Measurements from ENCODE around the gene WDR90.

Gene WDR90

DNA sequence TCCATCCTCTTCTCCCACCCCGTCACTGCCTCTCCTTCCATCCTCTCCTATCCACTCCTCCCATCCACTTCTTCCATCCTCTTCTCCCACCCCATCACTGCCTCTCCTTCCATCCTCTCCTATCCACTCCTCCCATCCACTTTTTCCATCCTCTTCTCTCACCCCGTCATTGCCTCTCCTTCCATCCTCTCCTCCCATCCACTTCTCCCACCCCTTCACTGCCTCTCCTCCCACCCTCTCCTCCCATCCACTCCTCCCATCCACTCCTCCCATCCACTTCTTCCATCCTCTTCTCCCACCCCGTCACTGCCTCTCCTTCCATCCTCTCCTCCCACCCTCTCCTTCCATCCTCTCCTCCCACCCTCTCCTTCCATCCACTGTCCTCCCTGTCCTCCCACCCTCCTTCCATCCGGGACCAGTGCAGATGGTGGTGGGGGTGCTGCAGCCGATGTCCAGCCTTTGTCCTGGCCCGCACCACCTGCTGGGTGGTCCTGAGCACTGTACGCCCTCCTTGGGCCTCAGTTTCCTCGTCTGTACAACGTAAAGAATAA is 17.3 kb upstream of the WDR90 start:
- 100% methylated on average over 2 of the region's 9 CpGs; no CpG with 5 or more reads in 1 of the 2 donors for WGBS, 2 donors (ENCODE audit: extremely low coverage in 2 of 2, insufficient read length in 2 of 2, insufficient replicate concordance in 1 of 2)

DNA sequence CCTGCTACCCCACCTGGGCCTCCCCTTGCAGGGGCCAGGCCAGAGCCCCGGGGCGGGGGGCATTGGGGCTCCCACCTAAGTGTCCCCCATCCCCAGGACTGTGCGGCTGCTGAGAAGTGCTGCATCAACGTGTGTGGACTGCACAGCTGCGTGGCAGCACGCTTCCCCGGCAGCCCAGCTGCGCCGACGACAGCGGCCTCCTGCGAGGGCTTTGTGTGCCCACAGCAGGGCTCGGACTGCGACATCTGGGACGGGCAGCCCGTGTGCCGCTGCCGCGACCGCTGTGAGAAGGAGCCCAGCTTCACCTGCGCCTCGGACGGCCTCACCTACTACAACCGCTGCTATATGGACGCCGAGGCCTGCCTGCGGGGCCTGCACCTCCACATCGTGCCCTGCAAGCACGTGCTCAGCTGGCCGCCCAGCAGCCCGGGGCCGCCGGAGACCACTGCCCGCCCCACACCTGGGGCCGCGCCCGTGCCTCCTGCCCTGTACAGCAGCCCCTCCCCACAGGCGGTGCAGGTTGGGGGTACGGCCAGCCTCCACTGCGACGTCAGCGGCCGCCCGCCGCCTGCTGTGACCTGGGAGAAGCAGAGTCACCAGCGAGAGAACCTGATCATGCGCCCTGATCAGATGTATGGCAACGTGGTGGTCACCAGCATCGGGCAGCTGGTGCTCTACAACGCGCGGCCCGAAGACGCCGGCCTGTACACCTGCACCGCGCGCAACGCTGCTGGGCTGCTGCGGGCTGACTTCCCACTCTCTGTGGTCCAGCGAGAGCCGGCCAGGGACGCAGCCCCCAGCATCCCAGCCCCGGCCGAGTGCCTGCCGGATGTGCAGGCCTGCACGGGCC is 16.5 kb upstream of the WDR90 start:
- Histone ChIP-seq H3K4me2 (ENCODE audit: insufficient read depth, low read length, poor library complexity, severe bottlenecking) (no peak overlapping the region), H3K4ac (ENCODE audit: low read length) (peak overlapping the region; percentile 53), H4K91ac (ENCODE audit: low read depth, low read length, poor library complexity) (peak overlapping the region; percentile 53), H3K27ac (replicated peaks; ENCODE audit: low read length) (no peak overlapping the region), H4K8ac (ENCODE audit: low read depth, low read length) (peak overlapping the region; percentile 65), H3K23ac (ENCODE audit: low read depth, low read length, poor library complexity) (peak overlapping the region; percentile 65), H2BK12ac (ENCODE audit: low read length) (peak overlapping the region; percentile 73), H2AFZ (ENCODE audit: low read length) (no peak overlapping the region), H2BK120ac (ENCODE audit: low read depth, low read length) (peak overlapping the region; percentile 72), H3K4me3 (ENCODE audit: low read length in 2 of 2) (no peak overlapping the region), H3K27me3 (ENCODE audit: control insufficient read depth in 3 of 3, insufficient read depth in 3 of 3, low read depth in 1 of 3, low read length in 3 of 3) (peaks cover 0 to 1% (median 0%) of the 10 kb centered on the region in 3 experiments), H3K4me1 (ENCODE audit: control insufficient read depth in 2 of 2, insufficient read depth in 1 of 2, low read depth in 1 of 2, low read length in 2 of 2) (peaks cover 31 to 40% of the 10 kb centered on the region in 2 donors), H3K14ac (ENCODE audit: low read length) (peak overlapping the region; percentile 38), H2BK15ac (ENCODE audit: low read length) (peak overlapping the region; percentile 81), H2AK5ac (ENCODE audit: low read depth, low read length) (peak overlapping the region; percentile 94), H2BK5ac (ENCODE audit: low read length) (no peak overlapping the region), H3K18ac (ENCODE audit: low read length) (peak overlapping the region; percentile 89), H3K36me3 (replicated peaks in 1 of 2; ENCODE audit: control insufficient read depth in 2 of 2, insufficient read depth in 2 of 2, low read length in 2 of 2) (peaks cover 12 to 36% of the 10 kb centered on the region in 2 donors), H3K9me3 (replicated peaks in 1 of 2; ENCODE audit: control insufficient read depth in 2 of 2, insufficient read depth in 1 of 2, low read depth in 1 of 2, low read length in 2 of 2) (no peaks in the 10 kb centered on the region), H3K79me1 (ENCODE audit: low read depth, low read length) (peaks cover 22% of the 10 kb centered on the region), H3K9ac (ENCODE audit: low read depth, low read length, poor library complexity) (peak overlapping the region; percentile 77)
- no CpG with 5 or more reads among the region's 67 CpGs for WGBS, 2 donors (ENCODE audit: extremely low coverage in 2 of 2, insufficient read length in 2 of 2, insufficient replicate concordance in 1 of 2)
- DNase-seq (ENCODE audit: low spot score) = no peak

More for the DNA sequence above, 17.3 kb upstream of the WDR90 start:
- H3K36me3 ChIP-seq (replicated peaks in 1 of 2; ENCODE audit: control insufficient read depth in 2 of 2, insufficient read depth in 2 of 2, low read length in 2 of 2) = peaks cover 15 to 44% of the 10 kb centered on the region in 2 donors
- peak overlapping the region in 1 of 2 donors; percentile 12 for H3K4me3 ChIP-seq (ENCODE audit: low read length in 2 of 2)
- H2BK12ac ChIP-seq (ENCODE audit: low read length) = peak overlapping the region; percentile 73
- peaks cover 28 to 35% of the 10 kb centered on the region in 2 donors for H3K4me1 ChIP-seq (ENCODE audit: control insufficient read depth in 2 of 2, insufficient read depth in 1 of 2, low read depth in 1 of 2, low read length in 2 of 2)
- H3K79me1 ChIP-seq (ENCODE audit: low read depth, low read length) = peaks cover 22% of the 10 kb centered on the region
- peaks cover 0 to 1% (median 0%) of the 10 kb centered on the region in 3 experiments for H3K27me3 ChIP-seq (ENCODE audit: control insufficient read depth in 3 of 3, insufficient read depth in 3 of 3, low read depth in 1 of 3, low read length in 3 of 3)
- no peak overlapping the region for H2BK120ac ChIP-seq (ENCODE audit: low read depth, low read length)
- H3K9me3 ChIP-seq (replicated peaks in 1 of 2; ENCODE audit: control insufficient read depth in 2 of 2, insufficient read depth in 1 of 2, low read depth in 1 of 2, low read length in 2 of 2) = no peaks in the 10 kb centered on the region
- peak overlapping the region; percentile 84 for H3K4ac ChIP-seq (ENCODE audit: low read length)
- peak overlapping the region; percentile 81 for H2BK15ac ChIP-seq (ENCODE audit: low read length)
- H4K8ac ChIP-seq (ENCODE audit: low read depth, low read length) = peak overlapping the region; percentile 96
- H3K14ac ChIP-seq (ENCODE audit: low read length) = peak overlapping the region; percentile 71
- H3K23ac ChIP-seq (ENCODE audit: low read depth, low read length, poor library complexity) = peak overlapping the region; percentile 89
- H3K27ac ChIP-seq (replicated peaks; ENCODE audit: low read length) = no peak overlapping the region
- peak overlapping the region; percentile 94 for H2AK5ac ChIP-seq (ENCODE audit: low read depth, low read length)
- H2AFZ ChIP-seq (ENCODE audit: low read length) = no peak overlapping the region
- H3K4me2 ChIP-seq (ENCODE audit: insufficient read depth, low read length, poor library complexity, severe bottlenecking) = no peak overlapping the region
- H3K18ac ChIP-seq (ENCODE audit: low read length) = peak overlapping the region; percentile 93
- peak overlapping the region; percentile 53 for H4K91ac ChIP-seq (ENCODE audit: low read depth, low read length, poor library complexity)
- peak overlapping the region; percentile 60 for H3K9ac ChIP-seq (ENCODE audit: low read depth, low read length, poor library complexity)
- DNase-seq (ENCODE audit: low spot score) = no peak
- H2BK5ac ChIP-seq (ENCODE audit: low read length) = no peak overlapping the region

DNA sequence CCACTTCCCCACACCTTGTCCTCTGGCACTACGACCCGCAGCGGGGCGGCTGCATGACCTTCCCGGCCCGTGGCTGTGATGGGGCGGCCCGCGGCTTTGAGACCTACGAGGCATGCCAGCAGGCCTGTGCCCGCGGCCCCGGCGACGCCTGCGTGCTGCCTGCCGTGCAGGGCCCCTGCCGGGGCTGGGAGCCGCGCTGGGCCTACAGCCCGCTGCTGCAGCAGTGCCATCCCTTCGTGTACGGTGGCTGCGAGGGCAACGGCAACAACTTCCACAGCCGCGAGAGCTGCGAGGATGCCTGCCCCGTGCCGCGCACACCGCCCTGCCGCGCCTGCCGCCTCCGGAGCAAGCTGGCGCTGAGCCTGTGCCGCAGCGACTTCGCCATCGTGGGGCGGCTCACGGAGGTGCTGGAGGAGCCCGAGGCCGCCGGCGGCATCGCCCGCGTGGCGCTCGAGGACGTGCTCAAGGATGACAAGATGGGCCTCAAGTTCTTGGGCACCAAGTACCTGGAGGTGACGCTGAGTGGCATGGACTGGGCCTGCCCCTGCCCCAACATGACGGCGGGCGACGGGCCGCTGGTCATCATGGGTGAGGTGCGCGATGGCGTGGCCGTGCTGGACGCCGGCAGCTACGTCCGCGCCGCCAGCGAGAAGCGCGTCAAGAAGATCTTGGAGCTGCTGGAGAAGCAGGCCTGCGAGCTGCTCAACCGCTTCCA is 15.7 kb upstream of the WDR90 start:
- peaks cover 37 to 42% of the 10 kb centered on the region in 2 donors for H3K4me1 ChIP-seq (ENCODE audit: control insufficient read depth in 2 of 2, insufficient read depth in 1 of 2, low read depth in 1 of 2, low read length in 2 of 2)
- no peak overlapping the region for H3K14ac ChIP-seq (ENCODE audit: low read length)
- H3K9ac ChIP-seq (ENCODE audit: low read depth, low read length, poor library complexity) = no peak overlapping the region
- H3K4me2 ChIP-seq (ENCODE audit: insufficient read depth, low read length, poor library complexity, severe bottlenecking) = no peak overlapping the region
- H3K27me3 ChIP-seq (ENCODE audit: control insufficient read depth in 3 of 3, insufficient read depth in 3 of 3, low read depth in 1 of 3, low read length in 3 of 3) = peaks cover 0 to 1% (median 0%) of the 10 kb centered on the region in 3 experiments
- peak overlapping the region; percentile 30 for H4K91ac ChIP-seq (ENCODE audit: low read depth, low read length, poor library complexity)
- H3K79me1 ChIP-seq (ENCODE audit: low read depth, low read length) = peaks cover 22% of the 10 kb centered on the region
- no peaks in the 10 kb centered on the region for H3K9me3 ChIP-seq (replicated peaks in 1 of 2; ENCODE audit: control insufficient read depth in 2 of 2, insufficient read depth in 1 of 2, low read depth in 1 of 2, low read length in 2 of 2)
- H2BK5ac ChIP-seq (ENCODE audit: low read length) = no peak overlapping the region
- H3K4me3 ChIP-seq (ENCODE audit: low read length in 2 of 2) = peak overlapping the region in 1 of 2 donors; percentile 13
- no peak overlapping the region for H3K27ac ChIP-seq (replicated peaks; ENCODE audit: low read length)
- peak overlapping the region; percentile 81 for H2BK15ac ChIP-seq (ENCODE audit: low read length)
- H2BK120ac ChIP-seq (ENCODE audit: low read depth, low read length) = no peak overlapping the region
- H3K23ac ChIP-seq (ENCODE audit: low read depth, low read length, poor library complexity) = peak overlapping the region; percentile 65
- H3K36me3 ChIP-seq (replicated peaks in 1 of 2; ENCODE audit: control insufficient read depth in 2 of 2, insufficient read depth in 2 of 2, low read length in 2 of 2) = peaks cover 12 to 28% of the 10 kb centered on the region in 2 donors
- DNase-seq (ENCODE audit: low spot score) = no peak
- no CpG with 5 or more reads among the region's 74 CpGs for WGBS, 2 donors (ENCODE audit: extremely low coverage in 2 of 2, insufficient read length in 2 of 2, insufficient replicate concordance in 1 of 2)
- H2AFZ ChIP-seq (ENCODE audit: low read length) = no peak overlapping the region
- H2AK5ac ChIP-seq (ENCODE audit: low read depth, low read length) = no peak overlapping the region
- H3K18ac ChIP-seq (ENCODE audit: low read length) = no peak overlapping the region
- no peak overlapping the region for H4K8ac ChIP-seq (ENCODE audit: low read depth, low read length)
- peak overlapping the region; percentile 58 for H2BK12ac ChIP-seq (ENCODE audit: low read length)
- H3K4ac ChIP-seq (ENCODE audit: low read length) = no peak overlapping the region
